GM21526 (cell line): ENCODE results near the gene ARID2.

ENCODE experiments used
- ATAC-seq: cut with Tn5 transposase; IDR thresholded peaks from one replicate; pipeline ENCODE4 v1.9.1; 2021; ENCODE audit warnings: moderate library complexity; ENCODE audit not compliant: unreplicated experiment, low FRiP score

ARID2 gene

GRCh38 chr12:45729233-45730083, at the start of gene ARID2:
TSS of gene ARID2 (plus strand) at chr12:45729706. CDS start at chr12:45729837, 131 bp downstream.
- peak; percentile 3 for ATAC-seq

GRCh38 chr12:45680362-45680761, 49.1 kb upstream of the ARID2 start:
- no peak for ATAC-seq

GRCh38 chr12:45681465-45681864, 48.0 kb upstream of the ARID2 start:
- ATAC-seq: no peak

- ATAC-seq: no peak
Observed at GRCh38 chr12:45685680-45686079, 43.8 kb upstream of the ARID2 start.

- ATAC-seq: no peak
Observed at GRCh38 chr12:45687081-45688015, 42.2 kb upstream of the ARID2 start.

- ATAC-seq: no peak
Observed at GRCh38 chr12:45688183-45688582, 41.3 kb upstream of the ARID2 start.

GRCh38 chr12:45695035-45695434, 34.5 kb upstream of the ARID2 start:
- no peak for ATAC-seq

- ATAC-seq: no peak
Observed at GRCh38 chr12:45695606-45696005, 33.9 kb upstream of the ARID2 start.

- ATAC-seq: no peak
Observed at GRCh38 chr12:45696049-45696448, 33.5 kb upstream of the ARID2 start.

- ATAC-seq: no peak
Observed at GRCh38 chr12:45697371-45697770, 32.1 kb upstream of the ARID2 start.

- ATAC-seq: no peak
Observed at GRCh38 chr12:45701296-45701695, 28.2 kb upstream of the ARID2 start.

- no peak for ATAC-seq
Observed at GRCh38 chr12:45703942-45704341, 25.6 kb upstream of the ARID2 start.

GRCh38 chr12:45704968-45705367, 24.5 kb upstream of the ARID2 start:
- no peak for ATAC-seq

GRCh38 chr12:45705404-45705803, 24.1 kb upstream of the ARID2 start:
- no peak for ATAC-seq

- no peak for ATAC-seq
Observed at GRCh38 chr12:45707241-45707857, 22.2 kb upstream of the ARID2 start.

- no peak for ATAC-seq
Observed at GRCh38 chr12:45708363-45708762, 21.1 kb upstream of the ARID2 start.

- no peak for ATAC-seq
Observed at GRCh38 chr12:45708901-45709300, 20.6 kb upstream of the ARID2 start.

GRCh38 chr12:45712319-45712718, 17.2 kb upstream of the ARID2 start:
- no peak for ATAC-seq

- no peak for ATAC-seq
Observed at GRCh38 chr12:45713078-45713477, 16.4 kb upstream of the ARID2 start.

GRCh38 chr12:45718306-45718705, 11.2 kb upstream of the ARID2 start:
- ATAC-seq: no peak

GRCh38 chr12:45720069-45720468, 9.4 kb upstream of the ARID2 start:
- no peak for ATAC-seq
